K562 (cell line): ENCODE results near the gene GSTA4. TPM values are rescaled to one million over a fixed set of nuclear protein-coding genes. Genes with fewer than 3 reads are reported as not detected.
"Not testable (repeated sequence)": the region's sequence is repeated elsewhere in the genome, so short reads cannot be mapped to it uniquely, and the experiment has no call there.

Source experiments
- ATF1 ChIP-seq, 2 experiments: fragments of 450-650 bp in 1 of 2; IDR thresholded peaks; 2 replicates each; pipeline ENCODE4 v1.6.1; 2016; ENCODE audit warnings: missing compliant biosample characterization in 1 of 2, missing genetic modification characterization in 1 of 2
- CSDE1 ChIP-seq, 2 experiments: fragments of 450-650 bp; IDR thresholded peaks; 2 replicates each; pipeline ENCODE4 v1.6.1; 2016; ENCODE audit warnings: mild to moderate bottlenecking in 1 of 2
- FOSL1 ChIP-seq: fragments of 200-800 bp; sonication (Bioruptor generic); conservative IDR thresholded peaks from 2 replicates; pipeline ENCODE4 v1.6.1; 2016; ENCODE audit warnings: missing genetic modification characterization, missing compliant biosample characterization
- GATAD2A ChIP-seq: fragments of 450-650 bp; IDR thresholded peaks from 2 replicates; pipeline ENCODE4 v1.6.1; 2017
- MAFF ChIP-seq: IDR thresholded peaks from 2 replicates; pipeline ENCODE4 v1.6.1; 2012; ENCODE audit warnings: low read length, improper control_type of control experiment
- MBD2 ChIP-seq: sonication (generic); IDR thresholded peaks from 2 replicates; pipeline ENCODE4 v1.6.1; 2016; ENCODE audit warnings: low read depth, borderline replicate concordance
- MEIS2 ChIP-seq: fragments of 450-650 bp; IDR thresholded peaks from 2 replicates; pipeline ENCODE4 v1.6.1; 2014; ENCODE audit warnings: mild to moderate bottlenecking; ENCODE audit not compliant: partially characterized antibody
- NRF1 ChIP-seq, 2 experiments: fragments of 450-650 bp; IDR thresholded peaks in 1 of 2; conservative IDR thresholded peaks in 1 of 2; 2 replicates each; pipeline ENCODE4 v1.6.1; 2014; ENCODE audit warnings: mild to moderate bottlenecking in 2 of 2
- PHF20 ChIP-seq: fragments of 450-650 bp; IDR thresholded peaks from 2 replicates; pipeline ENCODE4 v1.6.1; 2018; ENCODE audit not compliant: partially characterized antibody
- RFX5 ChIP-seq: IDR thresholded peaks from 2 replicates; pipeline ENCODE4 v1.6.1; 2011; ENCODE audit warnings: low read depth, mild to moderate bottlenecking, improper control_type of control experiment, low read length
- RFX7 ChIP-seq: fragments of 250-450 bp; sonication (Bioruptor Pico); IDR thresholded peaks from 2 replicates; pipeline ENCODE4 v1.5.1; 2021; ENCODE audit warnings: mild to moderate bottlenecking
- TAF9B ChIP-seq: fragments of 450-650 bp; IDR thresholded peaks from 2 replicates; pipeline ENCODE4 v1.6.1; 2018; ENCODE audit warnings: mild to moderate bottlenecking; ENCODE audit not compliant: partially characterized antibody
- TEAD2 ChIP-seq: fragments of 450-650 bp; IDR thresholded peaks from 2 replicates; pipeline ENCODE4 v1.6.1; 2016; ENCODE audit warnings: missing genetic modification characterization, control low read depth, missing compliant biosample characterization
- THRAP3 ChIP-seq: fragments of 450-650 bp; IDR thresholded peaks from 2 replicates; pipeline ENCODE4 v1.6.1; 2016; ENCODE audit warnings: mild to moderate bottlenecking, inconsistent platforms, borderline replicate concordance
- ZFP36 ChIP-seq: fragments of 150-350 bp; IDR thresholded peaks from 2 replicates; pipeline ENCODE4 v1.6.1; 2018; ENCODE audit warnings: low read length, low read depth; ENCODE audit not compliant: partially characterized antibody
- ZNF24 ChIP-seq: fragments of 450-650 bp; IDR thresholded peaks from 2 replicates; pipeline ENCODE4 v1.6.1; 2016
- ZNF263 ChIP-seq: sonication (generic); formaldehyde crosslinking; IDR thresholded peaks from 2 replicates; pipeline ENCODE4 v1.8.0; 2022; ENCODE audit warnings: mild to moderate bottlenecking, missing genetic modification reagents, borderline replicate concordance
- ZNF384 ChIP-seq: IDR thresholded peaks from 2 replicates; pipeline ENCODE4 v1.6.1; 2012; ENCODE audit warnings: low read depth, low read length, improper control_type of control experiment
- polyA plus RNA-seq, 8 experiments: library from polyadenylated mRNA; depleted of rRNA in 4 of 8; stranded (reverse) in 5 of 8; unstranded in 3 of 8; fragments of >200 nt; fragmentation: Nextera tagmentation in 2 of 8; fragmentation: Illumina TruSeq in 1 of 8; extraction: Ambion mirVana in 2 of 8; extraction: Trizol in 1 of 8; gene quantifications; 2 replicates each; pipeline versions ENCODE4 v1.2.1 to v1.2.3, GENCODE V29; 2011 to 2014; ENCODE audit warnings: inconsistent platforms in 1 of 8, missing spikeins in 1 of 8
- total RNA-seq, 7 experiments: library from RNA; depleted of rRNA in 6 of 7; stranded (reverse); fragments of >200 nt in 6 of 7; fragmentation: Illumina TruSeq in 2 of 7; extraction: Trizol in 2 of 7; gene quantifications; 2 replicates each; pipeline versions ENCODE4 v1.2.1 to v1.2.3, GENCODE V29; 2011 to 2021; ENCODE audit warnings: low replicate concordance in 1 of 7
- TF ChIP-seq, protein P1 (sequence below): sonication (generic); formaldehyde crosslinking; IDR thresholded peaks from 2 replicates; pipeline ENCODE4 v1.8.0; 2022; ENCODE audit warnings: missing genetic modification reagents, mild to moderate bottlenecking, moderate library complexity, borderline replicate concordance
- TF ChIP-seq, protein P2 (sequence below): fragments of 450-650 bp; formaldehyde crosslinking; IDR thresholded peaks from 2 replicates; pipeline ENCODE4 v1.4.0; 2022; ENCODE audit warnings: missing genetic modification characterization
- TF ChIP-seq, protein P3 (sequence below): sonication (generic); formaldehyde crosslinking; IDR thresholded peaks from 2 replicates; pipeline ENCODE4 v1.8.1; 2023; ENCODE audit warnings: mild to moderate bottlenecking, missing genetic modification reagents

The GSTA4 gene
- total and polyA plus RNA-seq, 9 of the 15 experiments (the other 6 are each of a cell fraction or from before 2014, with no cell fraction given) = 0.89 to 4.0 (median 2.0) TPM

DNA sequence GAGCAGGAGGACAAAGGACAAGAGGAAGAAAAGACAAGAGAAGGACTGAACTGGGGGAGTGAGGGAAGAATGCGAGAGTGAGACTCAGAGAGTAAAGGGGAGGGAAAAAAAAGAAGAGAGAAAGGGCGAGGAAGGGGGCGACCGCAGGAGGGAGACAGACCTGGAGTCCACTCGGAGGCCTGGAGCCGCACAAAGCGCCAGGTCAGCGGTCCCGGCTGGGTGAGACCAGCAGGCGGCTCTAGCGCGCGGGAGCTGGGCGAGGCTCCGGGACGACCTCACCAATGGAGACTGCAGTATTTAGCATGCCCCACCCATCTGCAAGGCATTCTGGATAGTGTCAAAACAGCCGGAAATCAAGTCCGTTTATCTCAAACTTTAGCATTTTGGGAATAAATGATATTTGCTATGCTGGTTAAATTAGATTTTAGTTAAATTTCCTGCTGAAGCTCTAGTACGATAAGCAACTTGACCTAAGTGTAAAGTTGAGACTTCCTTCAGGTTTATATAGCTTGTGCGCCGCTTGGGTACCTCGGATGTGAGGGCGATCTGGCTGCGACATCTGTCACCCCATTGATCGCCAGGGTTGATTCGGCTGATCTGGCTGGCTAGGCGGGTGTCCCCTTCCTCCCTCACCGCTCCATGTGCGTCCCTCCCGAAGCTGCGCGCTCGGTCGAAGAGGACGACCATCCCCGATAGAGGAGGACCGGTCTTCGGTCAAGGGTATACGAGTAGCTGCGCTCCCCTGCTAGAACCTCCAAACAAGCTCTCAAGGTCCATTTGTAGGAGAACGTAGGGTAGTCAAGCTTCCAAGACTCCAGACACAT lies at the start of gene GSTA4 (continued):
- TF ChIP-seq NRF1 (conservative IDR thresholded peaks at IDR 0.05 in 1 of 2, IDR thresholded peaks at IDR 0.05 in 1 of 2) = peak; percentile 84 to 86
- TF ChIP-seq, protein P1, sequence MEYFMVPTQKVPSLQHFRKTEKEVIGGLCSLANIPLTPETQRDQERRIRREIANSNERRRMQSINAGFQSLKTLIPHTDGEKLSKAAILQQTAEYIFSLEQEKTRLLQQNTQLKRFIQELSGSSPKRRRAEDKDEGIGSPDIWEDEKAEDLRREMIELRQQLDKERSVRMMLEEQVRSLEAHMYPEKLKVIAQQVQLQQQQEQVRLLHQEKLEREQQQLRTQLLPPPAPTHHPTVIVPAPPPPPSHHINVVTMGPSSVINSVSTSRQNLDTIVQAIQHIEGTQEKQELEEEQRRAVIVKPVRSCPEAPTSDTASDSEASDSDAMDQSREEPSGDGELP (CRISPR knock-in tag) = peak; percentile 71
- TF ChIP-seq TEAD2 (tag) = peak; percentile 48; the same call in 1 of the 2 replicates
- peak; percentile 35; the same call in 1 of the 2 replicates for TF ChIP-seq MAFF
- TF ChIP-seq ZFP36 = peak; percentile 15
- TF ChIP-seq ZNF24 = peak; percentile 54; the same call in 1 of the 2 replicates
- TF ChIP-seq, protein P2, sequence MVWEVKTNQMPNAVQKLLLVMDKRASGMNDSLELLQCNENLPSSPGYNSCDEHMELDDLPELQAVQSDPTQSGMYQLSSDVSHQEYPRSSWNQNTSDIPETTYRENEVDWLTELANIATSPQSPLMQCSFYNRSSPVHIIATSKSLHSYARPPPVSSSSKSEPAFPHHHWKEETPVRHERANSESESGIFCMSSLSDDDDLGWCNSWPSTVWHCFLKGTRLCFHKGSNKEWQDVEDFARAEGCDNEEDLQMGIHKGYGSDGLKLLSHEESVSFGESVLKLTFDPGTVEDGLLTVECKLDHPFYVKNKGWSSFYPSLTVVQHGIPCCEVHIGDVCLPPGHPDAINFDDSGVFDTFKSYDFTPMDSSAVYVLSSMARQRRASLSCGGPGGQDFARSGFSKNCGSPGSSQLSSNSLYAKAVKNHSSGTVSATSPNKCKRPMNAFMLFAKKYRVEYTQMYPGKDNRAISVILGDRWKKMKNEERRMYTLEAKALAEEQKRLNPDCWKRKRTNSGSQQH = peak; percentile 93
- peak; percentile 94; the same call in 1 of the 2 replicates for TF ChIP-seq GATAD2A
- peak in 1 of 2 experiments; percentile 85; a peak in 2 of 4 replicates for TF ChIP-seq CSDE1 (IDR thresholded peaks at IDR 0.05)
- not testable (repeated sequence) for TF ChIP-seq ATF1 (CRISPR knock-in tag; IDR thresholded peaks at IDR 0.05)
- peak; percentile 88 for TF ChIP-seq ATF1 (tag; IDR thresholded peaks at IDR 0.05)
- TF ChIP-seq ZNF384 = peak; percentile 86
- TF ChIP-seq PHF20 = peak; percentile 58
- peak; percentile 92 for TF ChIP-seq THRAP3
- TF ChIP-seq, protein P3, sequence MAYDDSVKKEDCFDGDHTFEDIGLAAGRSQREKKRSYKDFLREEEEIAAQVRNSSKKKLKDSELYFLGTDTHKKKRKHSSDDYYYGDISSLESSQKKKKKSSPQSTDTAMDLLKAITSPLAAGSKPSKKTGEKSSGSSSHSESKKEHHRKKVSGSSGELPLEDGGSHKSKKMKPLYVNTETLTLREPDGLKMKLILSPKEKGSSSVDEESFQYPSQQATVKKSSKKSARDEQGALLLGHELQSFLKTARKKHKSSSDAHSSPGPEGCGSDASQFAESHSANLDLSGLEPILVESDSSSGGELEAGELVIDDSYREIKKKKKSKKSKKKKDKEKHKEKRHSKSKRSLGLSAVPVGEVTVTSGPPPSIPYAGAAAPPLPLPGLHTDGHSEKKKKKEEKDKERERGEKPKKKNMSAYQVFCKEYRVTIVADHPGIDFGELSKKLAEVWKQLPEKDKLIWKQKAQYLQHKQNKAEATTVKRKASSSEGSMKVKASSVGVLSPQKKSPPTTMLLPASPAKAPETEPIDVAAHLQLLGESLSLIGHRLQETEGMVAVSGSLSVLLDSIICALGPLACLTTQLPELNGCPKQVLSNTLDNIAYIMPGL = 0 out of 2 replicates have a peak, but pooled peaks have one; percentile 21
- peak; percentile 58; the same call in 1 of the 2 replicates for TF ChIP-seq FOSL1 (tag)
- TF ChIP-seq MEIS2 = peak; percentile 88
- TF ChIP-seq RFX7 (CRISPR knock-in tag) = peak; percentile 81; the same call in 1 of the 2 replicates
- TF ChIP-seq ZNF263 = peak; percentile 97
- TF ChIP-seq TAF9B = peak; percentile 53
- TF ChIP-seq RFX5 = peak; percentile 43; the same call in 1 of the 2 replicates
- peak; percentile 26; the same call in 1 of the 2 replicates for TF ChIP-seq MBD2
